ENCODE results near the gene WFDC1. TPM values are rescaled to one million over a fixed set of nuclear protein-coding genes. Genes with fewer than 3 reads are reported as not detected.

Gene WFDC1
- total RNA-seq, 4 donors from 2014 or later = 2.3 to 7.6 (median 5.0) TPM

GRCh38 chr16:84323606-84324005, 28.9 kb downstream of the WFDC1 start:
- Histone ChIP-seq H3K4me1 (no peaks in the 10 kb centered on the region), H3K4me3 (no peak overlapping the region), H3K36me3 (no peaks in the 10 kb centered on the region), H3K27ac (no peak overlapping the region), H3K27me3 (peaks cover 0 to 9% (median 0%) of the 10 kb centered on the region in 4 donors), H3K9me3 (no peaks in the 10 kb centered on the region)
- TF ChIP-seq CTCF (IDR thresholded peaks at IDR 0.05) (no peak), POLR2A (IDR thresholded peaks at IDR 0.05) (no peak)
- 43 to 64% methylated on average over 1 to 6 of the region's 7 CpGs for WGBS, 2 donors
- DNase-seq = no peak
- intact Hi-C loops (cut with DNase I) = no loop called here

DNA sequence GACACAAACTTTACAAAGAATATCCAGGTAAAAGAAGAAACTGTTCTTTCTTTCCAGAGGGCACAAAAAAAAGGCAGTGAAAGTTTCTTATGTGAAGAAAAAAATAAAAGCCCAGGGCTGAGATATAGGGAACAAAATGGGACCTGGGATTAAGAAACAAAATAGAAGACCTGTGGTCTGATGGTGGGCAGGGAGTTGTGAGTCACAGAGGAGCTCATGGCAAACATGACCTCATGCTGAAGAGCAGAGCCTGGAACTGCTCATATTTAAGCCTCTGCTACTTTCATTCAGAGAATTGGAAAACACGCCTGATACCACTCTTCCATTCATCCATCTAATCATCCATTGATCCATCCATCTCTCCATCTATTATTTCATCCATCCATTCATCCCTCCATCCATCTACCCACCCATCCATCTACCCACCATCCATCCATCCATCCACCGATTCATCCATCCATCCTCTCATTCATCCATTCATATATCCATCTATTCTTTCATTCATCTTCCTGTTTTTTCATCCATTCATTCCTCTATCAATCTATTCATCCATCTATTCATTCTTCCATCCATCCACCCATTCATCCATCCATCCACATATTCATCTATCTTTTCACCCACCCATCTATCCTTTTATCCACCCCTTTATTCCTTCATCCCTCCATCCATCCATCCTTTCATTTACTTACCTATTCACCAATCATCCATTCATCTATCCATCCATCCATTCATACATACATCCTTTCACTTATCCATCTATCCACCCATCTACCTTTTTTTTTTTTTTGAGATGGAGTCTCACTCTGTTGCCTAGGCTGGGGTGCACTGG, 30.0 kb downstream of the WFDC1 start:
- 64% methylated on average over 2 of the region's 2 CpGs for WGBS, 2 donors
- intact Hi-C loops (cut with DNase I) = no loop called here
- H3K4me1 ChIP-seq = no peaks in the 10 kb centered on the region
- H3K36me3 ChIP-seq = no peaks in the 10 kb centered on the region
- no peak overlapping the region for H3K27ac ChIP-seq
- DNase-seq = no peak
- no peaks in the 10 kb centered on the region for H3K9me3 ChIP-seq
- no peak overlapping the region for H3K4me3 ChIP-seq
- peaks cover 0 to 9% (median 0%) of the 10 kb centered on the region in 4 donors for H3K27me3 ChIP-seq
- TF ChIP-seq CTCF (IDR thresholded peaks at IDR 0.05) = no peak
- TF ChIP-seq POLR2A (IDR thresholded peaks at IDR 0.05) = no peak

- peaks cover 0 to 9% (median 0%) of the 10 kb centered on the region in 4 donors for H3K27me3 ChIP-seq
- no peaks in the 10 kb centered on the region for H3K4me1 ChIP-seq
- no peak for DNase-seq
- TF ChIP-seq CTCF (IDR thresholded peaks at IDR 0.05) (no peak), POLR2A (IDR thresholded peaks at IDR 0.05) (no peak)
- H3K36me3 ChIP-seq = no peaks in the 10 kb centered on the region
- intact Hi-C loops (cut with DNase I) = no loop called here
- no peak overlapping the region for H3K27ac ChIP-seq
- no peak overlapping the region for H3K4me3 ChIP-seq
- no peaks in the 10 kb centered on the region for H3K9me3 ChIP-seq
- WGBS, 2 donors = 93 to 94% methylated on average over 1 to 2 of the region's 2 CpGs
Measured at GRCh38 chr16:84326545-84326944, 31.9 kb downstream of the WFDC1 start.

GRCh38 chr16:84327926-84328505, 33.3 kb downstream of the WFDC1 start:
- intact Hi-C loops (cut with DNase I) = no loop called here

More at GRCh38 chr16:84327926-84328505, 33.3 kb downstream of the WFDC1 start:
- no peaks in the 10 kb centered on the region for H3K4me1 ChIP-seq
- no peak for TF ChIP-seq CTCF (IDR thresholded peaks at IDR 0.05)
- TF ChIP-seq POLR2A (IDR thresholded peaks at IDR 0.05) = no peak
- 56 to 64% methylated on average over 9 to 12 of the region's 13 CpGs for WGBS, 2 donors
- H3K4me3 ChIP-seq = no peak overlapping the region
- H3K27ac ChIP-seq = no peak overlapping the region
- no peaks in the 10 kb centered on the region for H3K9me3 ChIP-seq
- H3K36me3 ChIP-seq = no peaks in the 10 kb centered on the region
- no peak for DNase-seq
- peaks cover 0 to 9% (median 0%) of the 10 kb centered on the region in 4 donors for H3K27me3 ChIP-seq
